ENCODE results near the gene DCDC1. TPM values are rescaled to one million over a fixed set of nuclear protein-coding genes. Genes with fewer than 3 reads are reported as not detected.

Gene DCDC1
- total and polyA plus RNA-seq, 9 of the 15 experiments (the other 6 are each of a cell fraction or from before 2014, with no cell fraction given): 0.05 to 0.18 (median 0.08) TPM; not detected in 3

GRCh38 chr11:30830681-30831080, 538.9 kb downstream of the DCDC1 start:
- Histone ChIP-seq H3K27me3 (ENCODE audit: control insufficient read depth in 2 of 2, insufficient read depth in 2 of 2, low read length in 2 of 2) (no peaks in the 10 kb centered on the region), H3K4me1 (replicated peaks in 1 of 2; ENCODE audit: control insufficient read depth in 2 of 2, insufficient read depth in 2 of 2, low read length in 2 of 2) (no peaks in the 10 kb centered on the region), H3K4me2 (ENCODE audit: insufficient read depth, low read length) (no peak overlapping the region), H3K27ac (ENCODE audit: extremely low read depth, low read depth, low read length) (no peak overlapping the region), H2AFZ (ENCODE audit: low read depth, low read length) (no peak overlapping the region), H3K9ac (ENCODE audit: insufficient read depth in 1 of 2, low read depth in 2 of 2, low read length in 2 of 2) (no peak overlapping the region), H3K9me3 (replicated peaks; ENCODE audit: control insufficient read depth, insufficient read depth, low read depth, low read length) (no peaks in the 10 kb centered on the region; the same call in 1 of the 2 replicates), H3K4me3 (no peak overlapping the region), H3K36me3 (ENCODE audit: control insufficient read depth, insufficient read depth, low read length) (no peaks in the 10 kb centered on the region), H4K20me1 (replicated peaks; ENCODE audit: control insufficient read depth, insufficient read depth, low read length) (no peaks in the 10 kb centered on the region), H3K79me2 (ENCODE audit: control insufficient read depth, insufficient read depth, low read length) (no peaks in the 10 kb centered on the region), H3K9me1 (ENCODE audit: control insufficient read depth, insufficient read depth, low read length) (no peaks in the 10 kb centered on the region)
- CTCF ChIA-PET (ENCODE audit: low intra/inter-chr PET ratio): no interaction called here
- intact Hi-C loops (cut with micrococcal nuclease): no loop called here
- TF ChIP-seq AFF4 (CRISPR knock-in tag; IDR thresholded peaks at IDR 0.05): no peak
- TF ChIP-seq ZNF707 (CRISPR knock-in tag; conservative IDR thresholded peaks at IDR 0.05): no peak
- no peak for TF ChIP-seq ESRRB (CRISPR knock-in tag; IDR thresholded peaks at IDR 0.05; ENCODE audit: borderline replicate concordance)
- TF ChIP-seq FOXK2 (conservative IDR thresholded peaks at IDR 0.05 in 1 of 2, IDR thresholded peaks at IDR 0.05 in 1 of 2; ENCODE audit: low read depth in 2 of 2): no peak
- TF ChIP-seq NFXL1 (CRISPR knock-in tag; IDR thresholded peaks at IDR 0.05): no peak
- TF ChIP-seq ZNF133 (CRISPR knock-in tag; IDR thresholded peaks at IDR 0.05): no peak
- no peak for TF ChIP-seq ZNF263 (CRISPR knock-in tag; IDR thresholded peaks at IDR 0.05; ENCODE audit: borderline replicate concordance)
- TF ChIP-seq IRF9 (tag; IDR thresholded peaks at IDR 0.05): no peak
- TF ChIP-seq ELF2 (CRISPR knock-in tag; IDR thresholded peaks at IDR 0.05): no peak
- no peak for TF ChIP-seq HNRNPUL1 (IDR thresholded peaks at IDR 0.05; ENCODE audit: low read length)
- TF ChIP-seq ZNF444 (CRISPR knock-in tag; IDR thresholded peaks at IDR 0.05): no peak
- no peak for TF ChIP-seq ZNF75A (CRISPR knock-in tag; IDR thresholded peaks at IDR 0.05)
- TF ChIP-seq XRCC5 (IDR thresholded peaks at IDR 0.05; ENCODE audit: low read depth, low read length): no peak
- no peak for TF ChIP-seq EP400 (IDR thresholded peaks at IDR 0.05)
- no peak for TF ChIP-seq TRIM24 (IDR thresholded peaks at IDR 0.05)
- TF ChIP-seq ERF (CRISPR knock-in tag; IDR thresholded peaks at IDR 0.05): no peak
- DNase-seq (ENCODE audit: extremely low read depth in 1 of 4, low spot score in 3 of 4) (no peak), ATAC-seq (no peak), FAIRE-seq (no peak)
- 0% methylated on average over 1 of the region's 1 CpG for WGBS (ENCODE audit: insufficient coverage, low coverage, missing lambda C conversion rate)
- no TSS peak for BruUV-seq (replicated peaks)
- POLR2A ChIA-PET: no interaction called here
- in situ Hi-C loops (cut with MboI): no loop called here

Data from K562 (cell line).